Natural killer cell treated with Interleukin-12 subunit alpha and Interleukin-12 subunit beta and Interleukin-15 and Interleukin-18, amount 100 ng/mL, for 72 hours (primary cell): Measurements from ENCODE around the gene KRTAP9-1. TPM values are rescaled to one million over a fixed set of nuclear protein-coding genes. Genes with fewer than 3 reads are reported as not detected.
"Not testable (repeated sequence)": the region's sequence is repeated elsewhere in the genome, so short reads cannot be mapped to it uniquely, and the experiment has no call there.

Experiments used
- ATAC-seq, 2 donors: fragments of 150-1000 bp; cut with Tn5 transposase in 1 of 2; sonication (Bioruptor Pico), chemical (Tn5 transposase) in 1 of 2; 2 replicates each; pipeline ENCODE4 v1.10.0; 2021
- DNase-seq: peaks from one replicate; pipeline ENCODE4 v3.0.0; 2022; ENCODE audit warnings: low spot score
- H3K27ac Mint-ChIP-seq, 2 donors: 1 replicate in 1 of 2; 2 replicates in 1 of 2; pipeline ENCODE4 v1.8.0; 2022; ENCODE audit warnings: mixed read lengths in 2 of 2, mild to moderate bottlenecking in 1 of 2, moderate library complexity in 1 of 2
- H3K27me3 Mint-ChIP-seq, 2 donors: 1 replicate in 1 of 2; 2 replicates in 1 of 2; pipeline ENCODE4 v1.8.0; 2022; ENCODE audit warnings: mixed read lengths in 2 of 2
- H3K36me3 Mint-ChIP-seq: one replicate; pipeline ENCODE4 v1.8.0; 2022; ENCODE audit warnings: mixed read lengths
- H3K4me1 Mint-ChIP-seq, 2 donors: 1 replicate in 1 of 2; 2 replicates in 1 of 2; pipeline ENCODE4 v1.8.0; 2022; ENCODE audit warnings: low read depth in 2 of 2, mixed read lengths in 2 of 2, mild to moderate bottlenecking in 1 of 2
- H3K4me3 Mint-ChIP-seq: one replicate; pipeline ENCODE4 v1.8.0; 2022; ENCODE audit warnings: mixed read lengths
- H3K9me3 Mint-ChIP-seq: 2 replicates; pipeline ENCODE4 v1.8.0; 2022; ENCODE audit warnings: mixed read lengths
- total RNA-seq, 2 donors: library from RNA; stranded (reverse); gene quantifications; one replicate each; pipeline ENCODE4 v1.2.3, GENCODE V29; 2022

KRTAP9-1 gene
- total RNA-seq, 2 donors from 2014 or later: not detected

DNA sequence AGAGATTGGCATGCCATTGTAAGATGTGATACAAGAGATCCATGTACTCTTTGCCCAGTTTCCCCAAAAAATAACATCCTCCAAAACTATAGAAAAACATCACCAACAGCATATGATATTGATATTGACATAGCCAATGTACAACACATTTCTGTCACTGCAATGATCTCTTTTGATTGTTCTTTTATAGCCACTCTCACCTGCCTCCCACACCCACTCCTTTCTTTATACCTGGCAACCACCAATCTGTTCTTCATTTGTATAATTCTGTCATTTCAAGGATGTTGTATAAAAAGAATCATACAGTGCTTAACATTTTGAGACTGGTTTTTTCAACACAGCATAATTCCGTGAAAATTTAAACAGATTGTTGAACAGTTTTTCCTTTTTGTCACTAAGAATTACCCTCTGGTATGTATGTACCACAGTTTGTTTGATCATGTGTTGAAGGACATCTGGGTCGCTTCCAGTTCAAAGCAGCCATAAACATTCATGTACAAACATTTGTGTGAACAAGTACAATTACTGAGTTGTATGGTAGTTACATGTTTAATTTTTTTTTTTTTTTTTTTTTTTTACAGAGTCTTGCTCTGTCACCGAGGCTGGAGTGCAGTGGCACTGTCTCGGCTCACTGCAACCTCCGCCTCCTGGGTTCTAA is 9.9 kb downstream of the KRTAP9-1 start:
- Mint-ChIP-seq H3K27ac (no peak overlapping the region), H3K9me3 (no peaks in the 10 kb centered on the region), H3K4me3 (no peak overlapping the region), H3K36me3 (no peaks in the 10 kb centered on the region), H3K27me3 (peaks cover 10 to 19% of the 10 kb centered on the region in 2 donors), H3K4me1 (no peaks in the 10 kb centered on the region)
- DNase-seq: no peak
- no peak for ATAC-seq

DNA sequence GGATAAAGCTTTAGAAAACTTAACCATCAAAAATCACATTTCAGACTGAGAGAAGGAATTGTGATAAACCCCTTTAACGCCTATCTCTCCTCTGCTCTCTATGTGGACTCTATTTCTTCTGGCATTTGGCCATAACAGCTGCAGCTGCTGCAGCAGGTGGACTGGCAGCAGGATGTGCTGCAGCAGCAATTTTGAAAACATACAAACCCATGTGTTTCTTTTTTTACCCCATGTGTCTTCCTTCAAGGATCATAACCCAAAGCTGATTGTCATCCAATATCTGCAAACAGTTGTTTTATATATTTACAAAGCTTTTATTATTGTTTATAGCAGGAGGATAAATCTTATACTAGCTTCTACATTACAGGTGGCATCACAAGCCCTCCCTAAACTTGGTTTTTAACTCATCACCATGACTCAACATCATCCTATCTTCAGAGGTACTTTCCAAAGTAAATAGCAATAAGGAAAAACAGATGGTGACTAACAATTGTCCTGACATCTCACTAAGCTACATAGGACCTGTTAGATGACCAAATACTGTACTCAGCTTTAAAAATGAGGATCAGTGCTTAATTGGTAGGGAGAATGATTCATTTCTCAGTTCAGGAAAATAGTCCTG is 22.3 kb downstream of the KRTAP9-1 start:
- no peak for DNase-seq
- no peaks in the 10 kb centered on the region for H3K36me3 Mint-ChIP-seq
- H3K27ac Mint-ChIP-seq: no peak overlapping the region
- H3K9me3 Mint-ChIP-seq: no peaks in the 10 kb centered on the region
- H3K4me1 Mint-ChIP-seq: no peaks in the 10 kb centered on the region
- ATAC-seq: no peak
- peaks cover 21 to 34% of the 10 kb centered on the region in 2 donors for H3K27me3 Mint-ChIP-seq
- H3K4me3 Mint-ChIP-seq: no peak overlapping the region

DNA sequence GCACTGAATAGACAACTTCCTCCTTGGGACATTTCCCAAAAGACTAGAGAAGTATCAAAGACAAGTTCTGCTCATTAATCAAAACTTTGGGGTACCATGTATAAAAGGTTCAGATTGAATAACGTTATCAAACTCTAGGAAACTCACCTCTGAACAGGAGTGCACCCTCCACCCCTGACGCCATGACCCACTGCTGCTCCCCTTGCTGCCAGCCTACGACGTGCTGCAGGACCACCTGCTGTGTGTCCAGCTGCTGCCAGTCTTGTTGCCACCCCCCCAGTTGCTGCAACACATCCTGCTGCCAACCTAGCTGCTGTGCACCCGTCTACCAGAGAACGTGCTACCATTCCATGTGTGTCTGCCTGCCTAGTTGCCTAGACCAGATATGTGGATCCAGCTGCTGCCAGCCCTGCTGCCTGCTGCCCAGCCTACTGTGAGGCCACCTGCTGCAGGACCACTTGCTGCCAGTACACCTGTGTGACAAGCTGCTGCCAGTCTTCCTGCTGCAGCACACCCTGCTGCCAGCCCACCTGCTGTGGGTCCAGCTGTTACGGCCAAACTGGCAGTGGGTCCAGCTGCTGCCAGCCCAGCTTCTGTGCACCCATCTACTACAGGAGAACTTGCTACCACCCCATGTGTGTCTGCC is 23.0 kb downstream of the KRTAP9-1 start:
- no peak overlapping the region for H3K27ac Mint-ChIP-seq
- no peak for ATAC-seq
- no peak overlapping the region for H3K4me3 Mint-ChIP-seq
- peaks cover 26 to 39% of the 10 kb centered on the region in 2 donors for H3K27me3 Mint-ChIP-seq
- H3K36me3 Mint-ChIP-seq: no peaks in the 10 kb centered on the region
- no peaks in the 10 kb centered on the region for H3K9me3 Mint-ChIP-seq
- no peak for DNase-seq
- H3K4me1 Mint-ChIP-seq: no peaks in the 10 kb centered on the region

DNA sequence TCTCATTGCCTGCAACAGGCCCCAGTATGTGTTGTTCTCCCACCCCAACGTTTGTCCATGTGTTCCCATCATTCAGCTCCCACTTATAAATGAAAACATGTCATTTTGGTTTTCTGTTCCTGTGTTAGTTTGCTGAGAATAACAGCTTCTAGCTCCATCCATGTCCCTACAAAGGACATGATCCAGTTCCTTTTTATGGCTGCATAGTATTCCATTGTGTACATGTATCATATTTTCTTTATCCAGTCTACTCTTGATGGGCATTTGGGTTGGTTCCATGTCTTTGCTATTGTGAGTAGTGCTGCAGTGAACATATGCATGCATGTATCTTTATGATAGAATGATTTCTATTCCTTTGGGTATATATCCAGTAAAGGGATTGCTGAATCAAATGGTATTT is 26.0 kb downstream of the KRTAP9-1 start:
- Mint-ChIP-seq H3K27me3 (peaks cover 27 to 36% of the 10 kb centered on the region in 2 donors), H3K4me1 (no peaks in the 10 kb centered on the region)
- no peak for ATAC-seq

GRCh38 chr17:41223821-41224220 is 34.1 kb downstream of the KRTAP9-1 start:
- Mint-ChIP-seq H3K4me3 (no peak overlapping the region), H3K4me1 (no peaks in the 10 kb centered on the region), H3K27me3 (peaks cover 33 to 54% of the 10 kb centered on the region in 2 donors), H3K27ac (no peak overlapping the region), H3K9me3 (no peaks in the 10 kb centered on the region), H3K36me3 (no peaks in the 10 kb centered on the region)
- DNase-seq: no peak
- ATAC-seq: no peak

More for the DNA sequence above, 26.0 kb downstream of the KRTAP9-1 start:
- Mint-ChIP-seq H3K27ac (no peak overlapping the region), H3K4me3 (no peak overlapping the region), H3K9me3 (no peaks in the 10 kb centered on the region), H3K36me3 (no peaks in the 10 kb centered on the region)
- no peak for DNase-seq

DNA sequence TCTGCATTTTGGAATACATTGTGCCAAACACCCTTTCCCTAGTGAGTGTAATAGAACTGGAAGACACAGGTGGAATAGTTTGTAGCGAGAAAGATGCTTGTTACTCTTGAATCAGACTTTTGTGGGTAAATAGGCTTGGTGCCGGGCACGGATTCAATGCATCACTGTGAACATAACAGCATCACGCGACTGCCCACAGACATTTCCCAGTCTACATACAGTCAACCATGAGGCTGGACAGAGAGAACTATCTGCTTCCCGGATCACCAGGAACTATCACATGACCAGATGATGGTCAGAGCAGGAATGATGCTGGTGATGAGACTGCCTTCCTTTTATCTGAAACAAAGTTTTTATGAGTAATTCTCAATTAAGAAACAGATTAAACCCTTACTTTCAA is 36.4 kb downstream of the KRTAP9-1 start:
- Mint-ChIP-seq H3K4me1 (no peaks in the 10 kb centered on the region), H3K4me3 (no peak overlapping the region), H3K9me3 (no peaks in the 10 kb centered on the region), H3K27ac (no peak overlapping the region), H3K36me3 (no peaks in the 10 kb centered on the region), H3K27me3 (peaks cover 26 to 51% of the 10 kb centered on the region in 2 donors)
- no peak for ATAC-seq
- DNase-seq: no peak

DNA sequence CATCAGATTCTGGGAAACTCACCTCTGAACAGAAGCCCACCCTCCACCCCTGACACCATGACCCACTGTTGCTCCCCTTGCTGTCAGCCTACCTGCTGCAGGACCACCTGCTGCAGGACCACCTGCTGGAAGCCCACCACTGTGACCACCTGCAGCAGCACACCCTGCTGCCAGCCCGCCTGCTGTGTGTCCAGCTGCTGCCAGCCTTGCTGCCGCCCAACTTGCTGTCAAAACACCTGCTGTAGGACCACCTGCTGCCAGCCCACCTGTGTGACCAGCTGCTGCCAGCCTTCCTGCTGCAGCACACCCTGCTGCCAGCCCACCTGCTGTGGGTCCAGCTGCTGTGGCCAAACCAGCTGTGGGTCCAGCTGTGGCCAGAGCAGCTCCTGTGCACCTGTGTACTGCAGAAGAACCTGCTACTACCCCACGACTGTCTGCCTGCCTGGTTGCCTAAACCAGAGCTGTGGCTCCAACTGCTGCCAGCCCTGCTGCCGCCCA is 37.0 kb downstream of the KRTAP9-1 start, which contains the start of gene KRTAP9-2:
TSS of gene KRTAP9-2 (plus strand) at position 51 of the 498 bp plus-strand sequence. CDS start at position 58, 7 bp downstream.
- H3K27ac Mint-ChIP-seq, ATAC-seq, H3K4me3 Mint-ChIP-seq, H3K36me3 Mint-ChIP-seq, DNase-seq, H3K4me1 Mint-ChIP-seq, H3K9me3 Mint-ChIP-seq: not testable (repeated sequence)
- H3K27me3 Mint-ChIP-seq: peaks cover 23 to 45% of the 10 kb centered on the region in 2 donors

GRCh38 chr17:41230094-41230493 is 40.4 kb downstream of the KRTAP9-1 start:
- Mint-ChIP-seq H3K36me3 (no peaks in the 10 kb centered on the region), H3K4me1 (no peaks in the 10 kb centered on the region), H3K9me3 (no peaks in the 10 kb centered on the region), H3K27me3 (peaks cover 25 to 40% of the 10 kb centered on the region in 2 donors), H3K27ac (no peak overlapping the region), H3K4me3 (no peak overlapping the region)
- no peak for ATAC-seq
- no peak for DNase-seq

DNA sequence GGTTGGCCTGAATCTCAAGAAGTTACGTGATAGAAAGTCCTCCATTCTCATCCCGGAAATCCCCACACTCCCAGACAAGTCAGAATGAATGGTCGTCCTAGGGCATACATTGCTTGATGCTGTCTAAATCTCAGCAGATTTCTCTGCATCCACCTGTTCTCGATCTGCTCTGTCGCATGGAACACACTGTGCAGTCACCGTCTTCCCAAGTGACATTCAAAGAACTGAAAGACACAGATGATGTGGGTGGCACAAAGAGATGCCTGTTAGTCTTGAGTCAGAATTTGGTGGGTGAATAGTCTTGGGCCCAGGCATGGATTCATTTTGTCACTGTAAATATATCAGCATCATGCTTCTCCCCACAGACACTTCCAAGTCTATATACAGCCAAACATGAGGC is 42.0 kb downstream of the KRTAP9-1 start:
- no peak for DNase-seq
- Mint-ChIP-seq H3K36me3 (no peaks in the 10 kb centered on the region), H3K27me3 (peaks cover 30 to 47% of the 10 kb centered on the region in 2 donors), H3K9me3 (no peaks in the 10 kb centered on the region), H3K27ac (no peak overlapping the region), H3K4me1 (no peaks in the 10 kb centered on the region), H3K4me3 (no peak overlapping the region)
- ATAC-seq: no peak

- not testable (repeated sequence) for H3K36me3 Mint-ChIP-seq, H3K27ac Mint-ChIP-seq, DNase-seq, H3K4me3 Mint-ChIP-seq, H3K4me1 Mint-ChIP-seq, ATAC-seq, H3K9me3 Mint-ChIP-seq
- H3K27me3 Mint-ChIP-seq: peaks cover 30 to 47% of the 10 kb centered on the region in 2 donors
Measured at GRCh38 chr17:41232399-41233105, 42.9 kb downstream of the KRTAP9-1 start, which contains the start of gene KRTAP9-3. TSS of gene KRTAP9-3 (plus strand) at chr17:41232449. CDS start at chr17:41232502, 53 bp downstream.

DNA sequence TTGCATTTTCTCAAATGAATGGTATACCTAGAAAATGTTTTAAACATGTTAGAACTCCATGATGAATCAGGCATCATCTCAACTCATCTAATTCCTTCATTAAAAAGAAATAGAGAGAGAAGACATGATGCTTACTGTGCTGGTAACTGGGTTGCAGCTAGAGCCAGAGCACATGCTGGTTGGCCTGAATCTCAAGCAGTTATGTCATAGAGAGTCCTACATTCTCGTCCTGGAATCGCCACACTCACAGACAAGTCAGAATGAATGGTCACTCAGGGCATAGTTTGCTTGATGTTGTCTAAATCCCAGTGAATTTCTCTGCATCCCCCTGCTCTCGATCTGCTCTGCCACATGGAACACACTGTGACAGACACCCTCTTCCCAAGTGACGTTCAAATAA is 47.4 kb downstream of the KRTAP9-1 start:
- not testable (repeated sequence) for H3K4me3 Mint-ChIP-seq, H3K27ac Mint-ChIP-seq, ATAC-seq, H3K36me3 Mint-ChIP-seq, DNase-seq, H3K9me3 Mint-ChIP-seq, H3K4me1 Mint-ChIP-seq
- peaks cover 29 to 44% of the 10 kb centered on the region in 2 donors for H3K27me3 Mint-ChIP-seq

- not testable (repeated sequence) for DNase-seq, H3K27ac Mint-ChIP-seq, H3K9me3 Mint-ChIP-seq, H3K4me1 Mint-ChIP-seq, H3K4me3 Mint-ChIP-seq, ATAC-seq, H3K36me3 Mint-ChIP-seq
- peaks cover 33 to 51% of the 10 kb centered on the region in 2 donors for H3K27me3 Mint-ChIP-seq
Measured at GRCh38 chr17:41237949-41238437, 48.3 kb downstream of the KRTAP9-1 start, which contains the start of gene KRTAP9-8. TSS of gene KRTAP9-8 (plus strand) at chr17:41237999. CDS start at chr17:41238052, 53 bp downstream.
